Coronary artery (tissue), 2 donors: Measurements from ENCODE around the gene CIP2A.

ENCODE experiments used
- DNase-seq: peaks from one replicate; pipeline ENCODE4 v3.0.0-alpha.2; 2017; ENCODE audit warnings: low spot score
- H3K27ac ChIP-seq, 2 donors: fragments of 200-600 bp; sonication (generic); one replicate each; pipeline ENCODE4 v1.5.1; 2016 to 2019
- H3K4me3 ChIP-seq: fragments of 200-600 bp; sonication (generic); 2 replicates; pipeline ENCODE4 v1.5.1; 2016; ENCODE audit warnings: mild to moderate bottlenecking, moderate library complexity
- CTCF ChIP-seq: fragments of 200-600 bp; sonication (generic); IDR thresholded peaks from one replicate; pipeline ENCODE4 v1.5.1; 2019; ENCODE audit warnings: antibody characterized with exemption

Gene CIP2A

DNA sequence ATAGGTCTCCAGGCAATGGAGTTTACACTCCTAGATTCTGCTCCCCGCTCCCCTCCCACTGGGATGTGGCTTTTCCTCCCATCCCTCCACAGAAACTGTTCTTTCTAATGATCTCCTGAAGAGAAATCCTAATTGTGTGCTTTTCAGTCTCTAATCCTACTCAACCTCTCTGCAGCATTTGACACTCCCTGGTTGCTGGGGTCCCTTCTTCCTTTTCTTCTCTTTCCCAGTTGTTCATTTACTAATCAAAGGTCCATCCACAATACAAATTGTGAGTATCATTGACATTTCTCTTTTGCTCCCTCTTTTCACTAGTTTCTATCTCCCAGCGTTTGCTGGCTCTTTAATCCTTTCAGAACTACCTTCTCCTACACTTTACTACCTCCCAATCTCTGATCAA, 72.4 kb downstream of the CIP2A start:
- TF ChIP-seq CTCF = no peak
- Histone ChIP-seq H3K27ac (no peak overlapping the region), H3K4me3 (no peak overlapping the region)
- no peak for DNase-seq

- no peak for TF ChIP-seq CTCF
- Histone ChIP-seq H3K27ac (no peak overlapping the region), H3K4me3 (no peak overlapping the region)
- DNase-seq = no peak
Measured at GRCh38 chr3:108513961-108514360, 75.3 kb downstream of the CIP2A start.

DNA sequence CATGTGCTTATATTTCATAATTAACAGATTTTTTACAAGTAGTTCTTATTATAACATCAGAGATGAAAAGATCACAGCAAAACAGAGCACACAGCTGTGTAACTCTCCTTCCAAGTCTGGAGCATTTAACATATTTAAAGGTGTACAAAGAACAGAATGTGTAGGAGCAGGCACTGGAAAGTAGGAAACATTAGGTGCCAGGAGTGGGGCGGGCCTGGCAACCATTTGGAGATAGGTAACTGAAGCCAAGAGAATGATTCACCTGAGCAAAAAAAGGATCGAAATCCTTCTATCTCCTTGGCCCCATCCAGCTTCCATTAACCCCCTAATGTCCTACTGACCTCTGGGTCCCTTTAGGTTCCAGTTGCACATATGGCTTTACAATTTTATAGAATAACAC, 76.6 kb downstream of the CIP2A start:
- H3K4me3 ChIP-seq = no peak overlapping the region
- no peak for DNase-seq
- no peak for TF ChIP-seq CTCF
- no peak overlapping the region for H3K27ac ChIP-seq

DNA sequence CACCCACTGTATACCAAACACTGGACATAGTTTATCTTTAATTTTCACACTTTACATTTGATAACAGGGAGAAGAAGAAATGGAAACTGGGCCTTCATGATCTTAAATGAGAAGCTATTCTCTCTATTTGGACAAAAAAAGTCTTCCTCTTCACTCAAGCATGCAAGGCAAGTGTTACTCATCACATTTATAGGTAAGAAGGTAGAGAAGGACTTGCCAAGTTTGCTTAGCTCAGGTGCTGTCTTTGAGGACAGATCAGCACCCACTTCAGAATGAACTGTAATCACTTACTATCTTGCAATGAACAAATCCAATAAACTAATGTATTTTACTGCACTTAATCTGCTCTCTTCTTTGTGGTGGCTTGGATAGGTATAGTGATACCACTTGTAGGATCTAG, 77.7 kb downstream of the CIP2A start:
- Histone ChIP-seq H3K27ac (no peak overlapping the region), H3K4me3 (no peak overlapping the region)
- TF ChIP-seq CTCF = no peak
- DNase-seq = no peak

DNA sequence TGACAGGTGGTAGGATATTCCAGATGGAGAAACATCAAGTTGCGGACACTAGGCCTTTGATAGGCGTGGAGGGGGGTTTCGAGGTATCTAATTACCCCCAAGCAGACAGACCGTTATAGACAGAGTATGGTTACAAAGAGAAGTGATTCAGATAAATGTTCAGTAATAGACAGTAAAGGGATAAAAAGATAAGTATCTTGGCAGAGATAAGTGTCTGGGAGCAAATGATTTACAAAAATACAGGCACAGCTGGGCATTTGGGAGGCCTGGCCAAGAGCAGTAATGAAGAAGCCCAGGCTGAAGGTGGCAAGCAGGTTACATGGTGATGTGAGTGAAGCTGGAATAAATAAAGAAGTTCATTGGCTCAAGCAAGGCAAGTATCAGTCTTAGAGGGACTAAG, 78.2 kb downstream of the CIP2A start:
- no peak for TF ChIP-seq CTCF
- H3K4me3 ChIP-seq = no peak overlapping the region
- no peak overlapping the region for H3K27ac ChIP-seq
- DNase-seq = no peak

DNA sequence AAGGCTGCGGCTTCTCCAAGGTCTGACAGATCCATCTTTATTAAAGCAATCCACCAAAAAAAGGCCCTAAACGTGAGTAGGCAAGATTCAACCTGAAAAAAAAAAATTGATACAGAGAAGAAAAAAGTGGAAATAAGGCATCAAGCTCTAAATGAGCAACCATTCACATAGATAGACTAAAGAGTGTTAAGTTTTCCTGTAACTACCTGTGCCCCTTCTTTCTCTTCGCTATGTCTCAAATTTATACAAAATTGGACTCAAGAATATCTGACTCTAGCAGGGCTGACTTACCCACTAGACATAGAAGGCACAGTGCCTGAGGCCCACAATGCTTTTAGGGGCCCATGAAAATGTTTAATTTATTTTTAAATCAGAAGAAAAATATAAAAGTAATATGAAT, 78.7 kb downstream of the CIP2A start, which contains the start of gene MYH15:
TSS of gene MYH15 (minus strand) at position 101 of the 400 bp plus-strand sequence. CDS start at position 35, 66 bp downstream.
- no peak for TF ChIP-seq CTCF
- no peak for DNase-seq
- no peak within 1 kb of the TSS for H3K4me3 ChIP-seq
- no peak within 1 kb of the TSS for H3K27ac ChIP-seq

DNA sequence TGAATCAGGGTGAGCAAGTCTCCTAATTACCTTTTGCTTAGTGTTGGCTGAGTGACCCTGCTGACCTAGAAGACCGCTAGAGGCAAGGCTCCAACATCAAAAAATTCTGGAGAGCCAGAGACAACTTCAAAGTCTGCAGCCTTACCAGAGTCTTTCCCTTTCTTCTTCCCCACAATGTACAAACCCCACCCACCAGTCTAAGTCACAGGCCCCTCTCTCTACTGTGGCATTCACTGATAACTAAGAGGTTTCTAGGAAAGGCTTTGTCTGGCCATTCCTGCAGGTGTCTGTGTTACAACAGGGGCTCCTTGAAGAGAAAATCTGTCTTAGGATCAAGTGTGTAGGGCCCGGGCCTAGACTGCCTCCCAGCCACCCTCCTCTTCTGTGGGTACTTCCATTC, 79.4 kb downstream of the CIP2A start:
- Histone ChIP-seq H3K27ac (no peak overlapping the region), H3K4me3 (no peak overlapping the region)
- DNase-seq = no peak
- no peak for TF ChIP-seq CTCF
